NCI-H146 (cell line): ENCODE data around the gene CCDC93.
"Not testable (repeated sequence)": the region's sequence is repeated elsewhere in the genome, so short reads cannot be mapped to it uniquely, and the experiment has no call there.

Source experiments
- DNase-seq: peaks from one replicate; lab custom pipeline; 2025; lab: John Stamatoyannopoulos, UW

Gene CCDC93

DNA sequence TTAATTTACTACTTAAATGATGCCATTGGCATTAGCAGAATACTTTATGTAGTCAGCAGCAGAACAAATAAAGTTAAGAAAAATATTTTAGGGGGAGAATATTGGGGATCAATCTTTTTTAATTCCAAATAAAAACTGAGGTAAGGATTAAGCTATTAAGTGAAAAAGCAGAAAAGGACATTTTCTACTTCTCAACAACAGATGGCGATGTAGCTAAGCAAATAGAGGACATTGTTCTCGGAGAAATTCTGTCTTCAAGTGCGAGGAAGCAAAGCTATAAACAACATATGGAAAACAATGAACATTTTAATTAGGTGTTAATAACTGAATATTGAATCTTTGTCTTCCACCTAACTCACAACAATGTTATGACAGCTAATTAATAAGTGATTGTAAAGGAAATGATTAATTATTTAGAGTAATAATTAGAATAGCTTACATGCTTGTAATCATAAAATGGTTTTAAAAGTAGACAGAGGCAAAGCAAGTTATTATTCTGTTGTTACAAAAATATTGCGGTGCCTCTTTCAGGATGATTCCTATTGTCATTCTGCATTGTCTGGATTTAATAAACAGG is 32.9 kb upstream of the CCDC93 start:
- DNase-seq = peak; percentile 10

DNA sequence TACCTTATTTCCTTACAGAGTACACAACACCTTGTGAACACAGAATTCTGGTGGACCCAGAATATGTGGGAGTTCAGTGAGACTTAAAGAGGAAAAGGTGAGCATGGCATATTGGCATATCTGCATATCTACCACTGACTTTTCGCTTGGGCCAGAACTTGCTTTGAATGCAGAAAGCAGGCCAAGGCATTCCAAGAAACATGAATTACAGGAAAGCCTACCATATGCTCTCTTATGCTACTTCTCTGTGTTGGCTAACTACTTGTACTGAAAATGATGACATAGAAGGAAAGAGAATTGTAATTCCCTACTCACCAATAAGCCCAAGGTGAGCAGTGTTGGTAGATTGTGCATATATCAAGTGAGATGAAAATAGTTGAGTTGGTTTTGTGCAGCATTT is 31.4 kb upstream of the CCDC93 start:
- no peak for DNase-seq

GRCh38 chr2:118044854-118045253 is 31.0 kb upstream of the CCDC93 start:
- no peak for DNase-seq

DNA sequence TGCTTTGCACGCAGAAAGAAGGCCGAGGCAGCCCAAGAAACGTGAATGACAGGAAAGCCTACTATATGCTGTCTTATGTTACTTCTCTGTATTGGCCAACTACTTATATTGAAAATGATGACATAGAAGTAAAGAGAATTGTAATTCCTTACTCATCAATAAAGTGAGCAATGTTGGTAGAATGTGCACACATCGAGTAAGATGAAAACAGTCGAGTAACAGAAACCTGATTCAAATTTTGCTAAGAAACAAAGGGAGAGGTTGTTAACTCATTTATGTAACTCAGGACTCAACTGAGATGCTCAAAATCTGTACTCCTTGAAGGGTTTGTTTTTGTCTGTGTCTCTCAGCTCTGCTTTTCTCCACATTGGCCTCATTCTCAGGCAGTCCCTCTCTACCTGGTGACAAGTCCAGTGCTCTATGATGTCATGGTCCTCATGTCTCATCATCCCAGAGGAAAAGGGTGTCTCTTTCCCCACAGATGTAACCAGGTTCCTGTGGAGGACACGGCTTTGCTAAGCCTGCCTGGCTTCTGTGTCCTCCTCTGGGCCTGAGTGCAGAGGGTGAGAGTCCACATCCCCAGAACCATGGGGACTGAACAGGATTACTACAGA is 30.3 kb upstream of the CCDC93 start:
- DNase-seq = no peak

GRCh38 chr2:118040891-118041290 is 27.0 kb upstream of the CCDC93 start:
- DNase-seq = no peak

GRCh38 chr2:118032169-118033013 is 18.5 kb upstream of the CCDC93 start:
- peak; percentile 30 for DNase-seq

GRCh38 chr2:118031566-118031965 is 17.7 kb upstream of the CCDC93 start:
- no peak for DNase-seq

- DNase-seq = no peak
These were observed 15.2 kb upstream of the CCDC93 start for GRCh38 chr2:118029025-118029424.

- DNase-seq = no peak
These were observed 7.5 kb upstream of the CCDC93 start for GRCh38 chr2:118021356-118021755.

GRCh38 chr2:118019821-118020220 is 6.0 kb upstream of the CCDC93 start:
- no peak for DNase-seq

- DNase-seq = no peak
These were observed 3.0 kb upstream of the CCDC93 start for GRCh38 chr2:118016911-118017310.

GRCh38 chr2:118015761-118016160 is 1.9 kb upstream of the CCDC93 start:
- not testable (repeated sequence) for DNase-seq

DNA sequence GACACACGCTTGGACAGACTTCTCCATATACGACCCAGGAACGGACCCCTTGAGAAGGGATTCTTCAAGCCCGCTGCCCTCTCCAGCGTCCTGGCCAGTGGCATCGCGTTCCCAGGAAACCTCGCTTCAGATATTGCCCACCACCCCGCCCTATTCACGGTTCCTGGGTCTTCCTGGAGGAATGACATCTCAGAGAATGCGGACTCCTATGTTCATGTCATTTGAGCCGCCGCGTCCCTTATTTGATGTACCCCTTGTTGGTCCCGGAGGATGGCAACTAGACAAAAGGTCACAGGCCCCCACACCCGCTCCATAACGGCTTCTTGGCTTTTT is 588 bp upstream of the CCDC93 start:
- DNase-seq = no peak

DNA sequence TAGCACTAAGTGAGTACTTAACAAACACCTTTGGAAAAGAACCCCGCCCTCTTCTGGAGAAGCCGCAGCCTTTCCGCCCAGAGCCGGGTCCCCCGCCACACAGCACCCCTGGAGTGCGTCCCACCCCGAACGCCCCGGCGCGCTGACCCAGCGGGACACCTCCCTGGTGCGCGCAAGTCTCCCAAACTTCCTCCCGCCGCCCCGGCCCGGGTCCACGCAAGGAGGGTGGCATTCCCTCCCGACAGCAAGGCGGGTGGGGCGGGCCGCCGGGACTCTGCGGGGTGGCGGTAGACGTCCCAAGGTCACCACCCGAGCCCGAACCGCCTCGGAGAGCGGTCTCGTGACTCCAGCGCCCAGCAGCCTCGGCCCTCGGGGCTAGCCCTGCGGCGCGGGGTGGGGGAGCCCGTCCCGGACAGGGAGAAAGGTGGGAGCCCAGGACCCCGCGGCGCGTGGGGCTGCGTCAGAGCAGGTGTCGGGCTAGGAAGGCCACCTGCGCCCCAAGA is 598 bp downstream of the CCDC93 start:
- DNase-seq = peak; percentile 51

GRCh38 chr2:118012778-118013177 is 1.1 kb downstream of the CCDC93 start:
- no peak for DNase-seq

- DNase-seq = no peak
These were observed 3.4 kb downstream of the CCDC93 start for GRCh38 chr2:118010473-118010872.

GRCh38 chr2:118006861-118007260 is 7.0 kb downstream of the CCDC93 start:
- no peak for DNase-seq

DNA sequence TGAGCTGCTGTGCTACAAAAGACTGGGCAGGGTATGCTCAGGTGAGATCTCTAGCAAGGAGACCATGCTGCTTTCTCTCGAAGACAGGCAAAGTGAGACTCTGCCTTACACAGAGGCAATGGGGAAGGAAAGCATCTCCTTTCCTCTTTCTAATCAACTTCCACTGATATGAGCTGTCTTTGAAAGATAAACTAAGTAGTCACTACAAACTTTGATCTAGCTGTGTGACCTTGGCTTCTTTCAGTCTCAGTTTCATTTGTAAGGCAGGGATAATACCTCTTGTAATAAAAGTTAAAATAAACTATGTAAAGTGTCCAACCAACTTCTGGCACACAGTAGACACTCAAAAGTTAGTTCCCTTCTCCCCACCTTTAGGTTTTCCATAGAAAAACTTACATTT is 7.5 kb downstream of the CCDC93 start:
- DNase-seq = no peak

DNA sequence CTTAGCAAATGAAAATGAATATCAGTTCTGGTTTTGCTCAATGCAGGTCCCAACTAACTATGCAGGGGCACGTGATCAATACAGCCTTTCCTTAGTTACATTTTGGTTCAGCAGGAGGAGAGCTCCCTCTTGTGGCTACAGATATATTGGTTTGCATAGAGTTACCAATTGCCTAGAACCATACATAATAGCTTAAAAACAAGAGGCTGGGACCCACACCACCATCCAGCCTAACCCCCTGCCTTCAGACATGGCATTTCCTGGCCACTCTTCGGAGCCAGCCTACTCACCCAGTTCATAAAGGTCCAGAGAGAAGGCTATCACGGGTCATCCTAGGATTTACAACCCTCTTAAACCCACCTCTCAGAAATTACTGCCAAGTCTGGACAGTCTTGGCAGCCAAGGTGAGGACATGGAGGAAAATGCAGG is 10.5 kb downstream of the CCDC93 start:
- DNase-seq = peak; percentile 73

GRCh38 chr2:118000041-118000440 is 13.8 kb downstream of the CCDC93 start:
- DNase-seq = no peak

DNA sequence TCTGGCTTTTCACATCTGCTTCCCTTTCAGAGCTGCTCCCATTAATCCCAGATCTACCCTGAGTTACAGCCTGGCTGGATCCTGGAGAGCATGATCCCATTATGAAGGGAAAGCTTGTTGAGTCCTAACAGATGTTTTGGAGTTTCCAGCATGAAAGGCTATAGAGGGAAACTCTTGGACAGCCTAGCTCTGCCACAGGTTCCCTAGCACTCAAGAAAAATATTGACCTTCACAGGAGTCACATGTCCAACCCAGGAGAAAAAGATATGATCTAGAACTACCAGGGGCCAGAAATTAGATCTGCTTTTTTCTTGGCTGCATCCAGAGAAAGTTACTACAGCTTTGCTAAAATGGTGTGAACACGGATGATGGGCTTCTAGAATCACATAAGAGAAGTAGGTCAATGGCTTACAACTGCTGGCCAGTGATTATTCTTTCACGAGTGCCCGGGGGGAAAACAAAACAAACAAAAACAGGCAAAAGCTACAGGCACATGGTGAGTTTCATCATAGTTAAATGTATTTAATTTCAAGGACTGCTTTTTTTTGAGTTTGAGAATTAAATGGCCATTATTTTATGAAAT is 15.9 kb downstream of the CCDC93 start:
- DNase-seq = no peak

- no peak for DNase-seq
These were observed 17.3 kb downstream of the CCDC93 start for GRCh38 chr2:117996525-117996924.

GRCh38 chr2:117994729-117995128 is 19.1 kb downstream of the CCDC93 start:
- DNase-seq = no peak
